Activated CD4-positive, alpha-beta T cell treated with anti-CD3 and anti-CD28 coated beads for 48 hours (primary cell): ENCODE measurements around the gene IGDCC3.
"Not testable (repeated sequence)": the region's sequence is repeated elsewhere in the genome, so short reads cannot be mapped to it uniquely, and the experiment has no call there.

ENCODE experiments used
- DNase-seq: peaks from one replicate; pipeline ENCODE4 v3.0.0-alpha.2; 2020

IGDCC3 gene

DNA sequence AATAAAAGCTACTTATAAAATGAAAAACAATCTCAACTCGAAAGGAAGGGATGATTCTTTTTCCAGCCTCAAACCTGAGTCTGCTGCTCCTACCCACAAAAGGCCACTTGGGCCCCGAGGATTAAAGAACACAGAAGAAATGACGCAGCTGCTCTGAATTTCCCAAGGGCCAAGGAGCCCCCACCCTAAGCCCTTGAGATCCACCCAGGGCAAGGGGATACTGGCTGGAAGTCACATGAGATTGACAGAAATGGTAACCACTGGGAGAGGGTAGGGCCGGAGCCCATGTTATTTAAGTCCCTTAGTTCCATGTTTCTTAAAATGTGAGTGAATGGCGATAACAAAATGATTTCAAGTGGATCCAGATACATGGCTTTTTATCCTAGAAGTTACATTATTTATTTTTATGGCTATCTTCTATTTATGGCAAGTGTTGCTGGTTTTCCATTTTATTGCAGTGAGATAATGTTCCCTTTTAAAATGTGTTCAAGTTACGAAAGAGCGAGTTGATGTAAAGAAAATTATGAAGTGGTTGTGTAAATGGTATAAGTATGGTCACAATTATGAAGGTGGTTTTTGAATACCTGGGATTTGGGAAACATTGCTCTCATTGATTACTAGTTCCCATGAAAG is 28.1 kb upstream of the IGDCC3 start:
- DNase-seq, result no peak

DNA sequence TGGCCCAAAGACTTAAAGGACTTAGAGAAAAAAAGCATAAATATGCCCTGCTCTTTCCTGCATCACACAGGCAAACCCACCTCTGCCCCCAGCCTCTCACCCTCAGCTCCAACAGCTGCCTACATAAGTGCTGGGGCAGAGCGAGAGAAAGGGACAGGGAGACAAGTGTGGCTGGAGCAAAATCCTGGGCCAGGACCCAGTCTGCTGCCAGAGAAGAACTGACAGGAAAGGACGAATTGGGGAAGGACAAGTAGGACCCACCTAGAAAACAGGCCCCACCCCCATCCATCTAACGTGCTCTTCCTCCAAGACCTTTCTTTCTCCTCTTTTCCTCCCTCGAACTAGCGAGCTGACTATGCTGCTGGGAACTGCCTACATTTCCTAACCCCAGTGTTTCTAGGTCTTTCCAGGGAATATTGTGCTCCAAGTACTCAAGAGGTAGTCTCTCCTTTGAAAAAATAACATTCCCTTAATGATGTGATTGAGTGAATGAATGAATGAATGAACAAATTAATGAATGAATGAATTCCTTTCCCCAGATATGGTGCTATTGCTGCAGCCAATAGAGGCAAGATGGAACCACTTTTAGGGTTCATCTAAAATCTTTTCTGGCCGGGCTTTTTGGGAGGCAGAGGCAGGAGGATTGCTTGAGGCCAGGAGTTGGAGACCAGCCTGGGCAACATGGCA is 26.5 kb upstream of the IGDCC3 start:
- no peak for DNase-seq

DNA sequence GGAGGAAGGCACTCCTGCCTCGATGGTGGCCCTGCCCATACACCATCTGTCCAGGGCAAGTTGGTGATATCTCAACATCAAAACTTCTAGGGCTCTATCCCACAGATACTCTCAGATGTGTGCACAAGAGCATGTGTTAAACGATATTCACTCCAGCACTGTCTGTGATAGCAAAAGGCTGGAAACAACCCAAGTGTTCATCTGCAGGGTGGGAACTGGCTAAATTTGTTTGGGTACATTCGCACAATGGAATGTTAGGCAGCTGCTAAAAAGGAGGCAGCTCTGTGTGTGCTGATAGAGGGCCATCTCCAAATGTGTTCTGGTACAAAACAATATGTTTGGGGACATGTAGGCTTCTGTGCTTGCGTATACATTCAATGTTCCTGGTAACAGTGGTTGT is 25.2 kb upstream of the IGDCC3 start:
- DNase-seq, result no peak

DNA sequence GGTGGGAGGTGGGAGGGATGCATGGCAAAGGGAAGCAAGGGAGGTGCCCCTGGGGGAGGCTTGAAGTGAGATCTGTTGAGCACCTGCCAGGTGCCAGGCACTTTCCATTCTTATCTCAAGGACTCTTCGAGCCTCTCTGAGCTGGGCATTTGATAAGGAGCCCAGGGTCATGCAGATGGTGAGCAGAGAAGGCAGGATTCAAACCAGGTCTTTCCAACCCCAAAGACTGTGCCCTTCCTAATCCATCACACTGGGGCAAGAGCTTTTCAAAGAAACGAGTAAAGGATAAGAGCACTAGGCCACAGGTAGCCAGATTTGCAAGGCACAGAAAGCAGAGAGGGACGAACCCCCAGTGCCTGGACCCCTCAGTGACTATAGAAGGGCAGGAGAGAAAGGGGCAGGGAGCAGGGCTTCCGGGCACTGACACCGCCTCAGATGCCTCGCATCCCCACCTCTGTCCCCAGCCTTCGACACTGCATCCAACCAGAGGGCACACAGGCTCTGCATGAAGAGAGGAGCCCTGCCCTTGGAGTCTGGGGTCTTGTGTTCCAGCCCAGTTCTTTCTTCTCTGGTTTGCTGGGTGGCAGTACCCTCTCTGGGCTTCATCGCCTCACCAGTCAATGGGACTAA is 23.9 kb upstream of the IGDCC3 start:
- DNase-seq, result no peak

DNA sequence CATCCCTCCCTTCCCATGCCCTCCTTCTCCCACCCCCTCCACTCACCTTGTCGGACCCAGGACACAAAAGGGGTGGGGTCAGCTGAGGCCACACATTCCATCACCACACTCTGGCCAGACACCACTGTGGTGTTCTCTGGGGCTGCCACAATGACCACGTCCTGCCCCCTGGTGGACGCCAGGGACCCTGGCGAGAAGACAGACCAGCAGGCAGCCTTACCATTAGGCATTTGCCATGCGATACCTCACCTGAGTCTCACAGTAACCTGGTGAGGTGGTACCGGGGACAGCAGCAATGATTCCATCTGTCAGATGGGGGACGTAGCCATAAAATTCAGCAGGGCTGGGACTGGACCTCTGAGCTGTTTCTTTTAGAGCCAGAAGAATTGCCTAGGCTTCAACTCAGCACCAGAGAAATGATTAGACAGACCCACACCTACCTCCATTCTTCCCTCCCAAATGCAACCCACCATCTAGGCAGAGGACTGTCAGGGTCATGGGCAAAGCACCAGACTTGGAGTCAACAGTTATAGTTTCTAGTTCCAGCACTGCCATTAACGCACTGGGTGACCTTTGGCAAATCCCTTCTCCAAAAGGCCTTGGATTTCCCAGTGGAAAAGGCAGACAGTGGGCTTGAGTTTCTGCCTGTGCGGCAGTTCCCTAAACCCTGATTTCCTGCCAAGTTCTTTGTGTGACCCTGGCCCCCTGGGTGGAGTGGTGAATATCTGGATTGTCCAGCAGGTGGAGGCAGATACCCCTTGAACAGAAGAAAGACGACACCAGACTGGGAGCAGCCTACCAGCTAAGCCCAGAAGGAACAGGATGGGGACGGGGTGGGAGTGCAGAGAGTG is 23.2 kb upstream of the IGDCC3 start:
- peak; percentile 69 for DNase-seq

DNA sequence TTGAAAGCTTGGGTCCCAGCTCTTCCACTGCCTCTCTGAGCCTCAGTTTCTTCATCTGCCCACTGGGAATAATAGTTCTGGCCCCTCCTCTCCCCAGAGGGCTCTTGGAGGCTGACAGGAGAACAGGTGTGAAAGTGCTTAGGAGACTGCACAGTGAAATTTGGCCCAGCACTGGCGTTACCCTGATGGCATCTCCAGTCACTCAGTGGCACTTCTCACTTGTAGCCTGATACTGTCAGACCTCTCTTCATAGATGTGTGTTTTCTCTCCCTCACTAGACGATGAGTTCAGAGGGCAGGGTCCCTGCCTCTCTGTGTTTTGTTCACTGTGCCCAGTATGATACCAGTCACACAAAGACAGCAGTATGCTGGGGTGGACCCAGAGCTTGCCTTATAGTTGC is 22.2 kb upstream of the IGDCC3 start:
- no peak for DNase-seq

DNA sequence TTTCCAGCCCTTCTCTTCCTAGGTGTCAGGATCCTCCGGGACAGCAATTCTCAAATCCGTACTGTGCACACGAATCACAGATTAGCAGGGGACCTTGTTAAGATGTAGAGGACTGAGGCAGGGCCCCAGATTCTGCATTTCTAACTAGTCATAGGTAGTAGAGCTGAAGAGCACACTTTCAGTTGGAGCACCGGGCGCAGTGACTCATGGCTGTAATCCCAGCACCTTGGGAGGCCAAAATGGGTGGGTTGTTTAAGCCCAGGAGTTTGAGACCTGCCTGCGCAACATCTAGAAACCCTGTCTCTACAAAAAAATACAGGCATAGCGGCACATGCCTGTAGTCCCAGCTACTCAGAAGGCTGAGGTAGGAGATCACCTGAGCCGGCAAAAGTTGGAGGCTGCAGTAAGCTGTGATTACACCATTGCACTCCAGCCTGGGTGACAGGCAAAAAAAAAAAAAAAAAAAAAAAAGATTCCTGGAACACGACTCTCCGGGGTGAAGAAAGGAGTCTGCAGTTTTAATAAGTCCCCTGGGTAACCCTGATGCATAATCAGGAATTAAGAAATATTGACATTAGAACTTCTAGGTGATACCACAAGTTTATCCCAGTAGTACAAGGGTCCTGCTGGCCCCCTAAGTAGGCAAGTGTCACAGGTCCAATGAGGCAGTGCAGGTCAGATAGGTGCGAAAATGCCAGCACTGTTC is 21.4 kb upstream of the IGDCC3 start:
- no peak for DNase-seq

DNA sequence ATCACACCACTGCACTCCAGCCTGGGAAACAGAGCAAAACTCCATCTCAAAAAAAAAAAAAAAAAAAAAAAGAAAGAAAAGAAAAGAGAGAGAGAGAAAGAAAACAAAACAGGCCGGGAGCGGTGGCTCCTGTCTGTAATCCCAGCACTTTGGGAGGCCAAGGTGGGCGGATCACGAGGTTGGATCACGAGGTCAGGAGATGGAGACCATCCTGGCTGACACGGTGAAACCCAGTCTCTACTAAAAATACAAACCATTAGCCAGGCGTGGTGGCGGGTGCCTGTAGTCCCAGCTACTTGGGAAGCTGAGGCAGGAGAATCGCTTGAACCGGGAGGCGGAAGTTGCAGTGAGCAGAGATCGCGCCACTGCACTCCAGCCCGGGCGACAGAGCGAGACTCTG is 20.7 kb upstream of the IGDCC3 start:
- not testable (repeated sequence) for DNase-seq

DNA sequence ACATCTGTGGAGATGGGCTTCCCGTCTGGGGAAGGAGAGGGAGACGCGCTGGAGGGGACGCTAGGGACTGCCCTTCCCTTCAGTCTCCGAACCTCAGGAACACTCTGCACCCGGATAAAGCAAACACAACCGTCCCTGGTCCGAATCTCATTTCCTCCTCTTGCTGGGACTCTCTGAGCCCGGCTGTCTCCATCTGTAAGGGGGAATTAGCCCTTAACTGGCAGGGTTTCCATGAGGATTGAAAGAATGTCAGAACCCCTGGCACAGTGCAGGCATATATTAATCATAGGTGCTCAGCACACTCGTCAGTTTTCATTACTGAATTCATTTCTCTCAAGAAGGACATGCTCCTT is 19.1 kb upstream of the IGDCC3 start:
- DNase-seq, result no peak

DNA sequence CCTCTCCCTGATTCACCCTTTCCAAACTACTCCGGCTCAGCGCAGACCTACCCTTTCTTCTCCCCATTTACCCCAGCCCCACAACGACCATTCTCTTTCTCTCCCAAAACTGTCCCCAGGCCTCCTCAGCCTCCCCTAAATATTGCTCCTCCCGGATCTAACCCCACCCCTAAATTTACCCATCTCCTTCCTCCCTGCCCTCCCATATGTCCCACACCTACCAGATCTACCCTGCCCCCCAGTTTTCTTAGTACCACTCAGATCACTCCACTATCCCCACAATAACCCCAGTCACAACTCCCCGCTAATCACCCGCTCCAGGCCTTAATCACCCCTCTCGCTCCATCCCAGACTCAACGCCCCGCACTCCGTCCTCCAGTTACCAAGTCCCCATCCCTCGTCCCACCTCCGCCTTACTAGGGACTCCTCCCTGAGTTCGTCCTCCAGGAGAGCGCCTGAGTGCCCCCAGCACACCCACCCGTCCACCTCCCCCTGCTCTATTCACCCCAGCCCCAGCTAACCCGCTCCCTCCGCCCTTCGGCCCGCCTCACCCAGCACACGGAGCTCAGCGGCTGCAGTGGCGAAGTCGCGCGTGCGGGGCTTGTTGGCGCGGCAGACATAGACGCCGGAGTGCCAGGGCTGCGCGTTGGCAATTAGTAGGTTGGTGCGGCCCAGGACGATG is 18.6 kb upstream of the IGDCC3 start:
- DNase-seq, result no peak

DNA sequence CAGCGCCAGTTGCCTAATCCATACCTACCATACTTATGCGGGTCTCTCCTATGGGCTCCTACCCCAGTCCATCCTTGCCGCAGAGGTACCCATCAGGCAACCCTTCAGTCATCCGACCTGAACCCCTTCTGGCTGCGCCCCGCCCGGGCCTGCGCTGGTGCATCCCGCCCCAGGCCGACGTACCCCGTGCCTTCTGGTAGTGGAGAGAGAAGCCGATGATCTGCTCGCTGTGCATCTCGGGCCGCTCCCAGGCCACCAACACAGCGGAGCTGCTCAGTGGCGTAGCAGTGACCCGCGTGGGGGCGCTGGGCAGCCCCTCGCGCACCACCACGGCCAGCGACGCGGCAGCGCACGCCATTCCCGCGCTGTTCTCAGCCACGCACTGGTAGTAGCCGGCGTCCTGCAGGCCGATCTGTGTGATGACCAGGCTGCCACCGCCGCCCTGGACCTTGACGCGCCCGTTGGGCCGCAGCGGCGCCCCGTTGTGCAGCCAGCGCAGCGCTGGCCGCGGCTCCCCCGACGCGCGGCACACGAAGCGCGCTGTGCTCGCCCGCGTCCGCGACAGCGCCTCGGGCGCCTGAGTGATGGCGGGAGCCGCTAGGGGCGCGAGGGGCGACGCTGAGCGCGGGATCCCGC is 17.9 kb upstream of the IGDCC3 start:
- DNase-seq, result no peak

DNA sequence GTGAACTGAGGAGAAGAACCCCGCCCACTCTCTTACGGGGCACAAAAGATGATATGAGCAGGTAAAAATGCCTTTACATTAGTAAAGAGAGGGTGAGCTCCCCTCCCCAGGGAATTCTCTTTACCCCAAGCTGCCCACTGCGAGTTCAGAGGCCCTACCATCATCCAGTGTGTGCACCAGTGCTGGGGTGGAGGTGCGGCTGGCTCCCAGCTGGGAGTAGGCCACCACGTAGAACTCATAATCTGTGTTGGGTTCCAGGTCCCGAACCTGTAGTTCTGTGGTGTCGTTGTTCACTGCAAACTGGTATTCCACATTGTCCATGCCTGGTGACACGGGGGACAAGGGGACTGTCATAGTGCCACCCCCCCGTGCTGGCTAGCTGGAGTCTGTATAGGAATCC is 17.1 kb upstream of the IGDCC3 start:
- DNase-seq, result no peak

DNA sequence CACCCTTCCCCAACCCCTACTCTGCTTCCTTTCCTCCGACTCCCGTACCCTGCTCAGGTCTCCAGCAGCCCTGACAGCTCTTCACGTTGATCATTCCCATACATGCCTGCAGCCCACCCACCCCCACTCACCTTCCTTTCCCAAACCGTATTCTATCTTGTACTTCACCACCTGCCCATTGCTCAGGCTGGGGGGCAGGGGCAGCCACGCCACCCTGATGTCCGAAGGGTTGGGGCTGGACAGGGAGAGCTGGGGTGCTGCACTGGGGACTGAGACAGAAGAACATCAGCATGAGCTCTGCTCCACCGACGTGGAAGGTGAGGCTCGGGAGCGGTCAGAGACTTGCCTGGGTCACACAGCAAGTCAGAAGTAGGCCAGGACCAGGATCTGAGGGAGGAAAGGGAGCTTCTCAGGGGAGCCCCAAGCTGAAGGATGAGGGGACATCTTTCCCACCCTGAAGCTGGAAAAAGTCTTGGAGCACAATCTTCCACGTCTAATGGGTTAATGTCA is 16.5 kb upstream of the IGDCC3 start:
- DNase-seq, result no peak

DNA sequence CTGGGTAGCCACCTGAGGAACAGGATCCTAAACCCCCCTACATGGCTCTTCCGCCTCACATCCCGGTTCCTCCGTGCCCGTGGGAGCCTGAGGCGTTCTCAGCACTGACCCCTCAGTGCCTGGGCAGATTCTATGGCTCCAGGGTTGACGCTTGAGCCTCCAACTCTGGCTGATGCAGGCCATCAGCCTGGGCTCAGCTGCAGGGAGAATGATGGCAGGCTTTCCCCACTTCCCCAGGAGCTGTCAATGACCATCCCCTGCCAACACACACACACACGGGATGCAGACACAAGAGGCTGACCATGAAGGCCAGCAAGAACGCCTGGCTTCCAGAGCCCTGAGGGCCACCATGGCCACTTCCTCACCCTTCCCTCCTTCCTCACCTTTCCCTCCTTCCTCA is 15.8 kb upstream of the IGDCC3 start:
- no peak for DNase-seq

DNA sequence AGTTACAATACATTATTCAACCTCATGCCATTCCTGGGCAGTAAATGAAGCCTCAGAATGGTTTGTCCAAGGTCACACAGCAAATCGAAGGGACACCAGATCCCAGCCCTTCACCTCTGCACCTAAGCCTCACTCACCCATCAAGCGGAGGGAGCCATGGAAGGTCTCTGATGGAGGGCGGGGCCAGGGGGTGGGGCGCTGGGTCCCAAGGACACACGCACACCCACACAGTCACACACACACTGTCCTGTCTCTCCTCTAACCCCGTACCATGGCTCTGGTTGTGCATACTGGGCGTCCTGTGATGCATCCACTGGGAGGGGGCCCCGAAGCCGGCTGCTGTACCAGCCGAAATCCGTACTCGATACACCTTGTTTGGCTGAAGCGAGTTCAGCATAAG is 15.3 kb upstream of the IGDCC3 start:
- no peak for DNase-seq

DNA sequence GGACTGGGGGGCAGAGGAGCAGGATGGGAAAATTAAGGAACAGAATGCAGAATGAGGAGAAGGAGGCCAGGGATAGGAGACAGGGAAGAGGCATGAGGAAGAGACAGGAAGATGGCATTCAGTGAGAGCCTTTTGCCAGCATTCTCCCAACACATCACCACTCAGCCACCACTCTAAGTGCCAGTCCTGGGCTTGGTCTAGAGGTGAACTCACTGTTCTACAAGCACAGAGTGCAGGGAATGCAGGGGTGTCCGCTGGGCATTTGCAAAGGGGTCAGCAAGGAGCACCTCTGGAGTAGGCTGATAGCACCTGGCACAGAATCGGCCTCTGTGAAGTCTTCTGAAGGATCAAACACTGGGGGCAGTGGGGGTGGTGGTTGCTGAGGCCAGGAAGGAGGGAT is 14.6 kb upstream of the IGDCC3 start:
- DNase-seq, result no peak

DNA sequence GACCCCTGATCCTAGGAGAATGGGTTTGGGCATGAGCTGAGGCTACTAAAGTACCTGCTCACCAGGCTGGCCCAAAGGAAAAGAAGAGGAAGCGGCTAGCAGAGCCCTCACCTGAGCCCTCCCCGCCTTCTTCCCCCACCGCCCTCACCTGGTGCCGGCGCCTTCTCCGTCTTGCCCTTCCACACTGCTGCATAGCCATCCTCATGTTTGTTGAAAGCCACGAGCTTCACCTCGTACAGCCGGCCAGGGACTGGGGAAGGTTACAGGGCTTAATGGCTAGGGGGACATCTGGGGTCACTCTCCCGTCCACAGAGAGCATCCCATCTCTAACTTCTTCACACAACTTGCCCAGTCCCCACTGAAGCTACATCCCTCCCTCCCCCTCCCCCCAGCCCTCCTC is 13.9 kb upstream of the IGDCC3 start:
- no peak for DNase-seq

DNA sequence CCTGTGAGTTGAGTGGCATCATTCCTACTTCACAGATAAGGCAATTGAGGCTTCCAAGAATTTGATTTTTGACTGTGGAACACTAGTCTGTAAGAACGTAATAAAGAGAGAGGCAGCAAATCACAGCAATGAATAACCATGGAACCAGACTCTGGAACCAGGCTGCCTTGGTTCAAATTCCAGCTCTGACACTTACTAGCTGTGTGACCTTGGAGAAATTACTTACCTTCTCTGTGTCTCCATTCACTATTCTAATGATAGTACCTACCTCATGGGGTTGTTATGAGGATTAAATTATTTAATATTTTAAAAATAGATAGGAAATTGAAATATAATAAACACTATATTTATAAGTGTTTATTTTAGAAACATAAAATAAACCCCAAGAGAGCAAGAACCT is 12.6 kb upstream of the IGDCC3 start:
- no peak for DNase-seq

DNA sequence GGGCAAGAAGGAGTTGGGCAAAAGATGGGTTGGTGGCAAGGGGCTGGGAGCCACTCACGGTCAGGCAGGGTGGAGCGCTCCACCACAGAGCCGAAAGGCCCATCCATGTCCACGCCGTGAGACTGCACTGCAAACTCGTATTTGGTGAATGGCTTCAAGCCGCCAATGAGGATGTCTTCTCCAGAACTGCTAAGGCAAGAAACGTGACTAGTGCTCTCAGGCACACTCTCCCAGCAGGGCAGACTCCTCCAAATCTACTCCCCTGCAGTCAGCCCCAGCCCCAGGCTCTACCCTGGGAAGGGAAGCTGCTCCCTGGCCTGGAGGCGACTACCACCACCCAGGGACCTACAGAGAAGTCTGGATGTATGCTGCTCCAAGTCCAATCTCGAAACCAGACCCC is 11.4 kb upstream of the IGDCC3 start:
- no peak for DNase-seq

DNA sequence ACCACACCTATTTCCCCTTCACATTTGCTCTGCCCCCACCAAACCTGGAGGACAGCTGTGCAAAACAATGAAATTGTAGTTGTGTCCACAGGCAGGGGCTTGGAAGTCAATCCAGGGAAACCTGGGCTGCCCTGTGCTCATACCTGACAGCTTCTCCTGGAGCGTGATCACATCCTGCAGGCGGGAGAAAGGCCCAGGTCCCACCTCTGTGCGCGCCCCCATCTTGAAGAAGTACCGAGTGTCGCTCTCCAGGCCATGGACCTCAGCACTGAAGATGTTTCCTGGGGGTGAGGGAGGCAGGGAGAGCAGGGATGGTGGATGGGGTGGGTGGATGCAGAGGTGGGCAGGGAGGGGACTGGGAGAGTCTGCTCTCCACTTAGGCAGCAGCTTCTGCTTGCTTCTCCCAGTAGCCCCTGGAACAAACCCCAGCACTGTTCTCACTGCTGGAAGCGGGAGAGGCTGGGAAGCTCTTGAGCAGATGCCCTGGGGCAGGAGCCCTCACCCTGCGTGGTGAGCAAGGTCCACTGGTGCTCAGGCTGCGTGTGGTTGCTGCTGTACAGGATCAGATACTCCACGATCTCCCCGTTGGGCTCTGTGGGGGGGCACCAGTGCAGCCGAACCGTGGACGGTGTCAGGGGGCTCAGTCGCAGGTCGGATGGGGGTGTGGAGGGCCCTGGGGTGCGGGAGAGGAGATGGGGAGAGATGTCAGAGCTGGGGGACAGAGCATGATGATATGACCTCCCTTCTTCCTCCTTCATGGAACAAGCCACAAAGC is 10.7 kb upstream of the IGDCC3 start:
- no peak for DNase-seq

DNA sequence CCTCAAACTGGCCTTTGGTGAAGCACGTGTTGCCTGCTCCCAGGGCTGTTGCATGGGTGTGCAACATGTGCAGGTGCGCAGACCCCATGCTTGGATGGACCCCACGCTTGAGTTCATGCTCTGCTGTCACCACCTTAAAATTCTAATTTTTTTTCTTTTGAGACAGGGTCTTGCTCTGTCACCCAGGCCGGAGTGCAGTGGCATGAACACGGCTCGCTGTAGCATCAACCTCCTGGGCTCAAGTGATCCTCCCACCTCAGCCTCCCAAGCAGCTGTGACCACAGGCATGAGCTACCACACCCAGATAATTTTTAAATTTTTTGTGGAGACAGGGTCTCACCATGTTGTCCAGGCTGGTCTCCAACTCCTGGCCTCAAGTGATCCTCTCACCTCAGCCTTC is 9.1 kb upstream of the IGDCC3 start:
- no peak for DNase-seq
